ENCODE data around the gene CDKN2AIP.
"Not testable (repeated sequence)": the region's sequence is repeated elsewhere in the genome, so short reads cannot be mapped to it uniquely, and the experiment has no call there.

The CDKN2AIP gene

GRCh38 chr4:183416879-183417755 is 27.3 kb upstream of the CDKN2AIP start:
- Histone ChIP-seq H3K36me3 (ENCODE audit: control insufficient read depth, low read depth, low read length) (no peaks in the 10 kb centered on the region), H3K9me3 (ENCODE audit: control insufficient read depth, low read depth, low read length) (no peaks in the 10 kb centered on the region), H3K27me3 (ENCODE audit: control insufficient read depth, insufficient read depth, low read length) (no peaks in the 10 kb centered on the region), H3K9ac (ENCODE audit: low read length) (no peak overlapping the region), H3K4me1 (ENCODE audit: control insufficient read depth, low read depth, low read length) (no peaks in the 10 kb centered on the region), H3K27ac (ENCODE audit: low read length) (no peak overlapping the region), H3K4me3 (ENCODE audit: low read length) (no peak overlapping the region)

GRCh38 chr4:183422962-183423631 is 21.3 kb upstream of the CDKN2AIP start:
- no peaks in the 10 kb centered on the region for H3K36me3 ChIP-seq (ENCODE audit: control insufficient read depth, low read depth, low read length)
- no peaks in the 10 kb centered on the region for H3K9me3 ChIP-seq (ENCODE audit: control insufficient read depth, low read depth, low read length)
- no peak overlapping the region for H3K4me3 ChIP-seq (ENCODE audit: low read length)
- H3K4me1 ChIP-seq (ENCODE audit: control insufficient read depth, low read depth, low read length) = no peaks in the 10 kb centered on the region
- no peaks in the 10 kb centered on the region for H3K27me3 ChIP-seq (ENCODE audit: control insufficient read depth, insufficient read depth, low read length)
- no peak overlapping the region for H3K9ac ChIP-seq (ENCODE audit: low read length)
- H3K27ac ChIP-seq (ENCODE audit: low read length) = no peak overlapping the region

DNA sequence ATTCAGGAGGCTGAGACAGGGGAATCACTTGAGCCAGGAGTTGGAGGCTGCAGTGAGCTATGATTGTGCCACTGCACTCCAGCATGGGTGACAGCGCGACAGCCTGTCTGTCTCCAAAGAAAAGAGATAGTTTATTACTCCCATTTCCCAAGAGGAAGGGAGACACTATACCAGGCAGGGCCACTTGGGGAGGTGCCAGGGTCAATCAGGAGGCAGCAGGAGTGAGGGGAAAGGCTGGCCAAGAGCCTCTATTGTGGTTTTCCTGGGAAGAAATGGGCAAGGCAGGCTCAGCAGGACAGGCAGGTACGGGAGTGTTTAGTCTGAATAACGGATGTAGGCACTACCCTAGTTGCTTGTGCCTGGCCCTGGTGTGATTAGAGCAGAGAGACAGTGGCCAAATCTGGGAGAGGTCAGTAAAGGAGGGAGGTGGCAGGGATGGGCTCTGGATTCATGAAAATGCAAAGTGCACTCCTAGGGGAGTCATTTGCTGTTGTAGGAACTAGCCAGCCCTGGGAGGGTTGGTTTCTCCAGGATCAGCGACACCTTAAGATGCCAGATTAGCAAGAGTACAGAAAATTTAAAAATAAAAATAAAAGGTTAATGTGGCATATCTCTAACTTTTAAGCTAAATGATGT is 20.2 kb upstream of the CDKN2AIP start:
- Histone ChIP-seq H3K36me3 (ENCODE audit: control insufficient read depth, low read depth, low read length) (no peaks in the 10 kb centered on the region), H3K9me3 (ENCODE audit: control insufficient read depth, low read depth, low read length) (no peaks in the 10 kb centered on the region), H3K9ac (ENCODE audit: low read length) (no peak overlapping the region), H3K27me3 (ENCODE audit: control insufficient read depth, insufficient read depth, low read length) (no peaks in the 10 kb centered on the region), H3K4me3 (ENCODE audit: low read length) (no peak overlapping the region), H3K4me1 (ENCODE audit: control insufficient read depth, low read depth, low read length) (no peaks in the 10 kb centered on the region), H3K27ac (ENCODE audit: low read length) (no peak overlapping the region)

- no peaks in the 10 kb centered on the region for H3K27me3 ChIP-seq (ENCODE audit: control insufficient read depth, insufficient read depth, low read length)
- H3K36me3 ChIP-seq (ENCODE audit: control insufficient read depth, low read depth, low read length) = no peaks in the 10 kb centered on the region
- H3K4me3 ChIP-seq (ENCODE audit: low read length) = no peak overlapping the region
- peaks cover 6% of the 10 kb centered on the region for H3K4me1 ChIP-seq (ENCODE audit: control insufficient read depth, low read depth, low read length)
- H3K9me3 ChIP-seq (ENCODE audit: control insufficient read depth, low read depth, low read length) = no peaks in the 10 kb centered on the region
- no peak overlapping the region for H3K9ac ChIP-seq (ENCODE audit: low read length)
- no peak overlapping the region for H3K27ac ChIP-seq (ENCODE audit: low read length)
Measured at GRCh38 chr4:183426507-183426906, 17.9 kb upstream of the CDKN2AIP start.

GRCh38 chr4:183429489-183429888 is 14.9 kb upstream of the CDKN2AIP start:
- Histone ChIP-seq H3K36me3 (ENCODE audit: control insufficient read depth, low read depth, low read length) (no peaks in the 10 kb centered on the region), H3K9me3 (ENCODE audit: control insufficient read depth, low read depth, low read length) (no peaks in the 10 kb centered on the region), H3K9ac (ENCODE audit: low read length) (no peak overlapping the region), H3K27ac (ENCODE audit: low read length) (no peak overlapping the region), H3K27me3 (ENCODE audit: control insufficient read depth, insufficient read depth, low read length) (no peaks in the 10 kb centered on the region), H3K4me1 (ENCODE audit: control insufficient read depth, low read depth, low read length) (peaks cover 6% of the 10 kb centered on the region), H3K4me3 (ENCODE audit: low read length) (no peak overlapping the region)

DNA sequence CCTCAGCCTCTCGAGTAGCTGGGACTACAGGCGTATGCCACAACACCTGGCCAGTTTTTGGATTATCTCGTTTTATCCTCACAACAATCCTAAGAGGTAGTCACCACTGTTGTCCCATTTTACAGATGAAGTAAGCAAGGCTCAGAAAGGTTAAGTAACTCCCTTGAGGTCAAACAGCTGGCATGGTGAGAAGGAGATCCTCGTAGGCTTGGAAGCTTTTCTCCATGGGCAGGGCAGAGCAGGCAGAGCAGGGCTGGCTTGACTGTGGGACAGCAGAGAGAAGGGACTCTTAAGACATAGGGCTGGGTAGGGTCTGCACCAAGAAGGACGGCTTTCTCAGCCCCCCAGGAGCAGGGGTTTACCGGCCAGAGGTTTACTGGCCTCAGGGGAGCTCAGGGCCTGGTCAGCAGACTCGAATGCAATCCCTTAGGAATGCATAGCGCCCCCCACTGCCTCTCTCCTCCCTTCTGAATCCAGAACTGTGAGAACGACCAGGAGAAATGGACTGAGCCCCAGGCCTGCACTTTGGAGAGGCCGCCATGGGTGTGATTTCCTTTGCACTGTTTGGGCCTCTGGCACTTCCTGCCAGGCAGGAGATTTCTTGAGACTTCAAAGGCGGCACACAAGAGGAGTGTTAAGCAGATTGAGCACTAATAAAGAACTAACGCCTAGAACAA is 14.0 kb upstream of the CDKN2AIP start:
- H3K27ac ChIP-seq (ENCODE audit: low read length) = no peak overlapping the region
- H3K4me1 ChIP-seq (ENCODE audit: control insufficient read depth, low read depth, low read length) = peaks cover 14% of the 10 kb centered on the region
- no peak overlapping the region for H3K9ac ChIP-seq (ENCODE audit: low read length)
- H3K27me3 ChIP-seq (ENCODE audit: control insufficient read depth, insufficient read depth, low read length) = no peaks in the 10 kb centered on the region
- no peaks in the 10 kb centered on the region for H3K36me3 ChIP-seq (ENCODE audit: control insufficient read depth, low read depth, low read length)
- H3K4me3 ChIP-seq (ENCODE audit: low read length) = no peak overlapping the region
- H3K9me3 ChIP-seq (ENCODE audit: control insufficient read depth, low read depth, low read length) = no peaks in the 10 kb centered on the region

GRCh38 chr4:183430994-183431347 is 13.5 kb upstream of the CDKN2AIP start:
- peaks cover 14% of the 10 kb centered on the region for H3K4me1 ChIP-seq (ENCODE audit: control insufficient read depth, low read depth, low read length)
- H3K9me3 ChIP-seq (ENCODE audit: control insufficient read depth, low read depth, low read length) = no peaks in the 10 kb centered on the region
- no peaks in the 10 kb centered on the region for H3K36me3 ChIP-seq (ENCODE audit: control insufficient read depth, low read depth, low read length)
- H3K9ac ChIP-seq (ENCODE audit: low read length) = no peak overlapping the region
- no peak overlapping the region for H3K4me3 ChIP-seq (ENCODE audit: low read length)
- H3K27ac ChIP-seq (ENCODE audit: low read length) = no peak overlapping the region
- no peaks in the 10 kb centered on the region for H3K27me3 ChIP-seq (ENCODE audit: control insufficient read depth, insufficient read depth, low read length)

GRCh38 chr4:183431614-183432013 is 12.8 kb upstream of the CDKN2AIP start:
- Histone ChIP-seq H3K4me3 (ENCODE audit: low read length) (no peak overlapping the region), H3K27me3 (ENCODE audit: control insufficient read depth, insufficient read depth, low read length) (no peaks in the 10 kb centered on the region), H3K9me3 (ENCODE audit: control insufficient read depth, low read depth, low read length) (no peaks in the 10 kb centered on the region), H3K4me1 (ENCODE audit: control insufficient read depth, low read depth, low read length) (peaks cover 18% of the 10 kb centered on the region), H3K27ac (ENCODE audit: low read length) (no peak overlapping the region), H3K9ac (ENCODE audit: low read length) (no peak overlapping the region), H3K36me3 (ENCODE audit: control insufficient read depth, low read depth, low read length) (no peaks in the 10 kb centered on the region)

DNA sequence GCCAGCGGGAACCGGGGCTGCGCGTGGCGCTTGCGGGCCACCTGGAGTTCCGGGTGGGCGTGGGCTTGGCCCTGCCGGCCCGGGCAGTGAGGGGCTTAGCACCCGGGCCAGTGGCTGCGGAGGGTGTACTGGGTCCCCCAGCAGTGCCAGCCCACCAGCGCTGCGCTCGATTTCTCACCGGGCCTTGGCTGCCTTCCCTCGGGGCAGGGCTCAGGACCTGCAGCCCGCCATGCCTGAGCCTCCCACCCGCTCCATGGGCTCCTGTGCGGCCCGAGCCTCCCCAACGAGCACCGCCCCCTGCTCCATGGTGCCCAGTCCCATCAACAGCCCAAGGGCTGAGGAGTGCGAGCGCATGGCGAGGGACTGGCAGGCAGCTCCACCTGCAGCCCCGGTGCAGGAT is 11.3 kb upstream of the CDKN2AIP start:
- peaks cover 18% of the 10 kb centered on the region for H3K4me1 ChIP-seq (ENCODE audit: control insufficient read depth, low read depth, low read length)
- not testable (repeated sequence) for H3K27me3 ChIP-seq (ENCODE audit: control insufficient read depth, insufficient read depth, low read length); H3K9me3 ChIP-seq (ENCODE audit: control insufficient read depth, low read depth, low read length); H3K27ac ChIP-seq (ENCODE audit: low read length); H3K9ac ChIP-seq (ENCODE audit: low read length); H3K36me3 ChIP-seq (ENCODE audit: control insufficient read depth, low read depth, low read length); H3K4me3 ChIP-seq (ENCODE audit: low read length)

DNA sequence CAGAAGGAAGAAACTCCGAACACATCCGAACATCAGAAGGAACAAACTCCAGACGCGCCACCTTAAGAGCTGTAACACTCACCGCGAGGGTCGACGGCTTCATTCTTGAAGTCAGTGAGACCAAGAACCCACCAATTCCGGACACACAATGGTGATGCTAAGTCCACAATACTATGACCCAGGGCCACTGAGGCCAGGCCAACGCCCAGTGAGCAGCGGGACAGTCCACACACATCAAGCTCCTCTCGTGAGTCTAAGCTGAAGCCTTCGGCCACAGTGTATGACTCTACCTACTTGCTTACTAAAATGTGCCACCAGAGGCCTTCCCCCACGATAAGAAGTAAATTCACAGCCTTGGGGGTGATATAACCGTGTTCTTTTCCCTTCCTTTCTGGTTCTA is 10.2 kb upstream of the CDKN2AIP start:
- H3K27me3 ChIP-seq (ENCODE audit: control insufficient read depth, insufficient read depth, low read length) = no peaks in the 10 kb centered on the region
- no peak overlapping the region for H3K9ac ChIP-seq (ENCODE audit: low read length)
- H3K36me3 ChIP-seq (ENCODE audit: control insufficient read depth, low read depth, low read length) = no peaks in the 10 kb centered on the region
- H3K9me3 ChIP-seq (ENCODE audit: control insufficient read depth, low read depth, low read length) = no peaks in the 10 kb centered on the region
- no peak overlapping the region for H3K4me3 ChIP-seq (ENCODE audit: low read length)
- H3K27ac ChIP-seq (ENCODE audit: low read length) = no peak overlapping the region
- peaks cover 18% of the 10 kb centered on the region for H3K4me1 ChIP-seq (ENCODE audit: control insufficient read depth, low read depth, low read length)

- Histone ChIP-seq H3K9me3 (ENCODE audit: control insufficient read depth, low read depth, low read length) (no peaks in the 10 kb centered on the region), H3K36me3 (ENCODE audit: control insufficient read depth, low read depth, low read length) (no peaks in the 10 kb centered on the region), H3K4me3 (ENCODE audit: low read length) (no peak overlapping the region), H3K9ac (ENCODE audit: low read length) (no peak overlapping the region), H3K27me3 (ENCODE audit: control insufficient read depth, insufficient read depth, low read length) (no peaks in the 10 kb centered on the region), H3K4me1 (ENCODE audit: control insufficient read depth, low read depth, low read length) (peaks cover 18% of the 10 kb centered on the region), H3K27ac (ENCODE audit: low read length) (no peak overlapping the region)
Measured at GRCh38 chr4:183434666-183435190, 9.7 kb upstream of the CDKN2AIP start.
